ENCODE results near the gene ZNF747.
A peak's percentile ranks its signal among the peaks of the same experiment; 100 is the strongest.

The ZNF747 gene

DNA sequence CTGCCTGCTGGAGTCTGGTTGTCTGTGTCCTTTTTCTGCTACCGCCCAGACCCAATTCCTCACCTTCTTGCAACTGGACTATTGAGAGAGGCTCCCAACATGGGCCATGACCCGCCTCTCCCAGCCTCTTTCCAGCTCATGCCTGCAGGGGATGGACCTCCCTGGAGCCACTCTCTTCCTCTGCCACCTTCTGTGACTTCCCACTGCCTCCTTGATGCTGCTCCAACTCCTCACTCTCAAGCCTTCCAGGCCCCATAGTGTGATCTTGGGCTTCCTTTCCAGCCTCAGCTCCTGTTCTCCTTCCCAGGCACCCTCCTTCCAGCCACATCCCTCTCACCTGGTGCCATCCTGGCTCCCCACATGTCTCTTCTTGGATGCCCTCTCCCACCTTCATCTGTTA lies 19.4 kb downstream of the ZNF747 start:
- DNase-seq (ENCODE audit: low read depth) = no peak

GRCh38 chr16:30511509-30511908 lies 23.1 kb downstream of the ZNF747 start:
- no peak for DNase-seq (ENCODE audit: low read depth)

- no peak for DNase-seq (ENCODE audit: low read depth)
These were observed 24.2 kb downstream of the ZNF747 start for GRCh38 chr16:30510376-30510938.

DNA sequence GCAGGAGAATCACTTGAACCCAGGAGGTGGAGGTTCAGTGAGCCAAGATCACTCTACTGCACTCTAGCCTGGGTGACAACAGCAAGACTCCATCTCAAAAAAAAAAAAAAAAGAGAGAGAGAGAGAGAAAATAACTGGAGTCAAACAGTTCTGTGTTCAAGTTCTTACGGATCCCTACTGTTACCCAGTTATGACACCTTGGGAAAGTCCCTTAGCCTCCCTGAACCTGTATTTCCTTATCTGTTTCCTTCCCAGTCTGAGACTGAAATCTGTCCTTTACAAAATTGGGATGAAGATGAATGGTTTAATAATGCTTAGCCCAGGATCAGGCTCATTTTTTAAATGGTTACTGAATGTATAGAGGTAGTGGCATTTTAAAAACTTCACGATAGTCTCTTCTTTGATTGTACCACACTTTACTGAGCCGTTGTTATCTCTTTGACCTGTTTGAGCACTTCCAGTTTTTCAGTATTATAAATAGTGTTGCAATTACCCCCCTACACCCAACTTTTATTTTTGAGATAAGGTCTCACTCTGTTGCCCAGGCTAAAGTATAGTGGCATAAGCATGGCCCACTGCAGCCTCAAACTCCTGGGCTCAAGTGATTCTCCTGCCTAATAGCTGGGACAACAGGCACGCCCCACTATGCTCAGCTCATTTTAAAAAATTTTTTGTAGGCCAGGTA lies 25.4 kb downstream of the ZNF747 start:
- no peak for DNase-seq (ENCODE audit: low read depth)

DNA sequence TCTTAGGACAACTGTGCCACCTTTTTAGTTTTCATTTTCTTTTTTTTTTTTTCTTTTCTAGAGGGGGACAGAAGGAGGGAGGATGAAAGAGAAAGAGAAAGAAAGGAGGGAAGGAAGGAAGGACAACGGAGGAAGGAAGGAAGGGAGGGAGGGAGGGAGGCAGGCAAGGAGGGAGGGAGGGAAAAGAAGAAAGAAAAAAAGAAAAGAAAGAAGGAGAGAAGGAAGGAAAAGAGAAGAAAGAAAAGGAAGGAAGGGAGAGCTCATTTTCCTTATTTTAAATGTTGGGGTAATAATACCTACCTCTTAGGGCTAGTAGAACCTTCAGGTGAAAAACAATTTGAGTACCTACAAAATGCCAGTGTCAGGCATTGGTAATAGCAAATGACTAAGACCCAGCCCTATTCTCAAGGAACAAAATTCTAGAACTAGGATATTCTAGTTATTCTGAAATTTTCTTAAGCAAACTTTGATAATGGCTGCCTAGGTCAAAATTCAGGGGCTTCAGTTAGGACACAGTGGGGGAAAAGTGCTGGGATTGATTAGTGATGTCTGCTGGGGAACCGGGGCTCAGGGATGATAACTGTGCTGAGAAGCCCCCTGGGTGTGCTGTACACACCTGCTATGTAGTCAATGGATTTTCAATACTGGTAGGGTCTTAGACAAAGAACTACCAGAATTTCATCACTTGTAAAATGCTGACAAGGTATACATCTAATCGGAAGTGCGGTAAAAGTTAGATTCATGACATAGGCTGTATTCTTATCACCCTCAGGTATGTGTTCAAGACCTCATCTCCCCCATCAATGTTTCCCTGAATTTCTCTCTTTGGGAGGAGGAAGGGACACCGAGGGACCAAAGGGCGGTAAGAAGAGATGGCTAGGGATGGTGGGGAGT lies 31.0 kb downstream of the ZNF747 start:
- DNase-seq (ENCODE audit: low read depth) = no peak

DNA sequence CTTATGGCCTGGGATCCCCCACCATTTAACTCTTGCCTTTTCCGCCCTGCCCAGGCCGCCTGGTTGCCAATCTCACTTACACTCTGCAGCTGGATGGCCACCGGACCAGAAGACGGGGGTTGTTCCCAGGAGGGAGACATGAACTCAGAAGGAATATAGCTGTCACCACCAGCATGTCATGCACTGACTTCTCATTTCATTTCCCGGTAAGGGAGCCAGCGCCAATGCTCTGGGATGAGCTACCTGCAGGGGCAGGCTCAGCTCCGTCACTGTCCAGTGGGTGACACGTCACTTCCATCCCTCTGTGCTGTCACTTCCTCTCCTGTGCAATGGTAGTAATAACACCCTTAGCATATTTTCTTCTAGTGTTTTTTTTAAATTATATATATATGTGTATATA lies 35.4 kb downstream of the ZNF747 start:
- DNase-seq (ENCODE audit: low read depth) = no peak

DNA sequence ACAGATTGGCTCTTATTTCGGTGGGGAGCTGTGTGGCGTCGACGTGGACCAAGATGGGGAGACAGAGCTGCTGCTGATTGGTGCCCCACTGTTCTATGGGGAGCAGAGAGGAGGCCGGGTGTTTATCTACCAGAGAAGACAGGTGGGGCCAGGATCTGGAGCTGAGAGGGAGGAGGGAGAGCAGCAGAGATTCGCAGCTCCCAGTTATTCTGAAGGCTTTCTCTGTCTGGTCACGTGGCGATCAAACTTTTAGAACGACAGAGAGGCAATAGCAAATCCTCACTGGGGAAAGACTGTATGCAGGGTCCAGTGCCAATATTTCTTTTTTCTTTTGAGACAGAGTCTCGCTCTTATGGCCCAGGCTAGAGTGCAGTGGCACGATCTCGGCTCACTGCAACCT lies 39.9 kb downstream of the ZNF747 start:
- DNase-seq (ENCODE audit: low read depth) = no peak

DNA sequence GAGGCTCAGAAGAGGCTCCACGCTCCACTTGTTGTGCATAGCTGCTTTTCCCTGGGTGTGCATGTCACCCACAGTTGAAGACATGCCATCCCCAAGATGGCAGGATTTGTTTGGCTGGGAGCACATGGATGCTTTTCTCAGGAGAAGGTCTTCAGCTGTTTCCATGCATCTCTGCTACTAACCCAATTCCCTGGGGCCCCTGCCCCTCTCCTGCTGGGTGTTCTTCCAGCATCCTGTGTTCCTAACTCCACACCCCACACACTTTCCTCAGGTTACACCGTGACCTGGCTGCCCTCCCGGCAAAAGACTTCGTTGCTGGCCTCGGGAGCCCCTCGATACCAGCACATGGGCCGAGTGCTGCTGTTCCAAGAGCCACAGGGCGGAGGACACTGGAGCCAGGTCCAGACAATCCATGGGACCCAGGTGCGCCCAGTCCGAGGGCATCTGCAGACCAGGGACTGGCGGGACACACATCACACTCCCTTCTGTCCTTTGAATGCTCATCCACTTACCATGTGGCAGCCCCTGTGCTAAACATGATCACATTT lies 40.6 kb downstream of the ZNF747 start:
- DNase-seq (ENCODE audit: low read depth) = no peak

GRCh38 chr16:30491744-30492308 lies 42.8 kb downstream of the ZNF747 start:
- peak; percentile 42 for DNase-seq (ENCODE audit: low read depth)

- no peak for DNase-seq (ENCODE audit: low read depth)
These were observed 43.4 kb downstream of the ZNF747 start for GRCh38 chr16:30491229-30491628.

DNA sequence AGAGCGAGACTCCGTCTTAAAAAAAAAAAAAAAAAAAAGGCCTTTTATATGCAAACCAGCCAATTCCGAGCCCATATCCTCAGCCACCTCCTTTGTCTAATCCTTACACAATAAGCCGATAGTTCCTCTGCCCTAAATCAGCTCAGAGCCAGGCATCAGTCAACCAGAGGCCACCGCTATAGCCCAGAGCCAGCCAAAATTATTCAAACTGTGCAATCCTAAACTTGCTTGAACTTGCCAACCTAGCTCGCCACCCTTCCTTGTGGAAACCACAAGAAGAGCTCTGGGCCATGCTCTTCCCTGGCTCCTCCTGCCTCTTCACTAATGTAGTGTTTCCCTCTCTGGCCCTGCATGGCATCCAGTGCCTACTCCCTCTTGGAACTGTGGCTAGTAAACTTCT lies 44.4 kb downstream of the ZNF747 start:
- DNase-seq (ENCODE audit: low read depth) = no peak

- DNase-seq (ENCODE audit: low read depth) = no peak
These were observed 45.7 kb downstream of the ZNF747 start for GRCh38 chr16:30488764-30489605.

- no peak for DNase-seq (ENCODE audit: low read depth)
These were observed 48.7 kb downstream of the ZNF747 start for GRCh38 chr16:30485818-30486436.

GRCh38 chr16:30484887-30485286 lies 49.8 kb downstream of the ZNF747 start:
- DNase-seq (ENCODE audit: low read depth) = no peak

DNA sequence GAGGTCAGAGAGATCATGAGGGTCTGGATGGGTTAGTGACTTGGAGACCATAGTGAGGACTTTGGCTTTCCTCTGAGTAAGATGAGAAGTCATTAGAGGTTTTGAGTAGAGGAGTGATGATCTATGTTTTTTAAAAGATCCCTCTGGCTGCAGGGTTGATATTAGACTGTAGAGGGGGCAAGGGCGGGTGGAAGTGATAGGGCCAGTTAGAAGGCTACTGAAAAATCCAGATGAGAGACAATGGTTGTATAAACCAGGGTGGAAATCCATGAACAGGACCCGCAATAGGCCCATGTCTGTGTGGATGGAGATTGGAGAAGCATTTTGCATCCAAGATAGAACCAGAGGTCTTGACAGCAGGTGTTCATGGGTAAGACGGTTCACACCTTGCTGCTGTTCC lies 52.3 kb downstream of the ZNF747 start:
- no peak for DNase-seq (ENCODE audit: low read depth)

- DNase-seq (ENCODE audit: low read depth) = no peak
These were observed 53.3 kb downstream of the ZNF747 start for GRCh38 chr16:30481381-30481780.
